SKM-1 treated with dmso at 0.1 percent for 144 hours (cell line): ENCODE data around the gene GMDS.
"Not testable (repeated sequence)": the region's sequence is repeated elsewhere in the genome, so short reads cannot be mapped to it uniquely, and the experiment has no call there.

Source experiments
- DNase-seq: peaks from one replicate; lab custom pipeline; 2025; ENCODE audit not compliant: unreplicated experiment; lab: John Stamatoyannopoulos, UW

GMDS gene

GRCh38 chr6:1701668-1702353 is 543.6 kb downstream of the GMDS start:
- no peak for DNase-seq

- DNase-seq = no peak
Measured at GRCh38 chr6:1700278-1700967, 545.0 kb downstream of the GMDS start.

GRCh38 chr6:1698527-1698926 is 546.9 kb downstream of the GMDS start:
- DNase-seq = no peak

- DNase-seq = no peak
Measured at GRCh38 chr6:1697688-1698351, 547.6 kb downstream of the GMDS start.

GRCh38 chr6:1696463-1696850 is 548.9 kb downstream of the GMDS start:
- no peak for DNase-seq

GRCh38 chr6:1695546-1696462 is 549.6 kb downstream of the GMDS start:
- DNase-seq = no peak

- DNase-seq = not testable (repeated sequence)
Measured at GRCh38 chr6:1691828-1692227, 553.6 kb downstream of the GMDS start.

GRCh38 chr6:1690656-1691055 is 554.7 kb downstream of the GMDS start:
- DNase-seq = not testable (repeated sequence)

GRCh38 chr6:1689141-1689540 is 556.3 kb downstream of the GMDS start:
- no peak for DNase-seq

GRCh38 chr6:1688396-1688795 is 557.0 kb downstream of the GMDS start:
- DNase-seq = no peak

GRCh38 chr6:1687402-1687801 is 558.0 kb downstream of the GMDS start:
- no peak for DNase-seq

GRCh38 chr6:1686117-1687098 is 559.0 kb downstream of the GMDS start:
- no peak for DNase-seq

- no peak for DNase-seq
Measured at GRCh38 chr6:1679688-1680068, 565.7 kb downstream of the GMDS start.

- DNase-seq = no peak
Measured at GRCh38 chr6:1679031-1679687, 566.2 kb downstream of the GMDS start.

GRCh38 chr6:1678201-1678600 is 567.2 kb downstream of the GMDS start:
- DNase-seq = no peak

GRCh38 chr6:1672379-1672778 is 573.0 kb downstream of the GMDS start:
- no peak for DNase-seq

GRCh38 chr6:1670711-1671462 is 574.5 kb downstream of the GMDS start:
- no peak for DNase-seq

- DNase-seq = no peak
Measured at GRCh38 chr6:1669996-1670395, 575.4 kb downstream of the GMDS start.

GRCh38 chr6:1668456-1668855 is 576.9 kb downstream of the GMDS start:
- not testable (repeated sequence) for DNase-seq
